ENCODE measurements around the gene MCIDAS. TPM values are rescaled to one million over a fixed set of nuclear protein-coding genes. Genes with fewer than 3 reads are reported as not detected.

The MCIDAS gene
- total RNA-seq, 1 donor from 2014 or later = not detected

- no peaks in the 10 kb centered on the region for H3K36me3 ChIP-seq
- no peaks in the 10 kb centered on the region for H3K27me3 ChIP-seq
- H3K27ac ChIP-seq = no peak overlapping the region
- no peak overlapping the region for H3K4me3 ChIP-seq
- no peaks in the 10 kb centered on the region for H3K9me3 ChIP-seq
- TF ChIP-seq CTCF (IDR thresholded peaks at IDR 0.05) = no peak
- no peaks in the 10 kb centered on the region for H3K4me1 ChIP-seq
- no peak for DNase-seq (ENCODE audit: low spot score in 2 of 2)
- intact Hi-C loops (cut with DNase I) = no loop called here
These were observed 38.2 kb downstream of the MCIDAS start for GRCh38 chr5:55188656-55189540.

GRCh38 chr5:55187370-55187769 is 39.7 kb downstream of the MCIDAS start:
- no peaks in the 10 kb centered on the region for H3K4me1 ChIP-seq
- H3K36me3 ChIP-seq = no peaks in the 10 kb centered on the region
- intact Hi-C loops (cut with DNase I) = no loop called here

GRCh38 chr5:55180016-55180415 is 47.1 kb downstream of the MCIDAS start:
- Histone ChIP-seq H3K27me3 (no peaks in the 10 kb centered on the region), H3K4me1 (peaks cover 0 to 2% of the 10 kb centered on the region in 2 donors), H3K9me3 (no peaks in the 10 kb centered on the region), H3K36me3 (no peaks in the 10 kb centered on the region), H3K4me3 (no peak overlapping the region), H3K27ac (no peak overlapping the region)
- intact Hi-C loops (cut with DNase I) = no loop called here
- no peak for DNase-seq (ENCODE audit: low spot score in 2 of 2)
- TF ChIP-seq CTCF (IDR thresholded peaks at IDR 0.05) = no peak

More at GRCh38 chr5:55187370-55187769, 39.7 kb downstream of the MCIDAS start:
- no peak for TF ChIP-seq CTCF (IDR thresholded peaks at IDR 0.05)
- Histone ChIP-seq H3K27ac (no peak overlapping the region), H3K9me3 (no peaks in the 10 kb centered on the region), H3K4me3 (no peak overlapping the region), H3K27me3 (no peaks in the 10 kb centered on the region)
- DNase-seq (ENCODE audit: low spot score in 2 of 2) = no peak

- Histone ChIP-seq H3K4me1 (peaks cover 0 to 8% of the 10 kb centered on the region in 2 donors), H3K27me3 (peaks cover 6% of the 10 kb centered on the region), H3K36me3 (no peaks in the 10 kb centered on the region), H3K4me3 (peak overlapping the region in 1 of 2 donors; percentile 41), H3K9me3 (no peaks in the 10 kb centered on the region), H3K27ac (no peak overlapping the region)
- TF ChIP-seq CTCF (IDR thresholded peaks at IDR 0.05) = no peak
- intact Hi-C loops (cut with DNase I) = loop anchor here (10.0 kb wide), 1 partner anchor 1638 kb away; the partner anchor contains the start of gene MAP3K1
- no peak for DNase-seq (ENCODE audit: low spot score in 2 of 2)
These were observed 50.0 kb downstream of the MCIDAS start for GRCh38 chr5:55177078-55177477.

- peak in 2 of 3 experiments; percentile 24 to 46 for TF ChIP-seq CTCF (IDR thresholded peaks at IDR 0.05)
- no peaks in the 10 kb centered on the region for H3K36me3 ChIP-seq
- intact Hi-C loops (cut with DNase I) = loop anchor here (10.0 kb wide), 1 partner anchor 1639 kb away; the partner anchor contains the start of gene MAP3K1
- peaks cover 6% of the 10 kb centered on the region for H3K27me3 ChIP-seq
- DNase-seq (ENCODE audit: low spot score in 2 of 2) = no peak
- H3K4me1 ChIP-seq = peaks cover 0 to 8% of the 10 kb centered on the region in 2 donors
- H3K27ac ChIP-seq = no peak overlapping the region
- H3K4me3 ChIP-seq = peak overlapping the region; percentile 24 to 41
- H3K9me3 ChIP-seq = no peaks in the 10 kb centered on the region
These were observed 50.8 kb downstream of the MCIDAS start for GRCh38 chr5:55176176-55176818.

Measured in ascending aorta (tissue), 2 donors.